Hair follicular keratinocyte (primary cell): ENCODE data around the gene RGR. TPM values are rescaled to one million over a fixed set of nuclear protein-coding genes. Genes with fewer than 3 reads are reported as not detected.

Source experiments
- total RNA-seq: library from RNA; depleted of rRNA; stranded (reverse); fragments of >200 nt; gene quantifications from 2 replicates; pipeline ENCODE4 v1.2.3, GENCODE V29; 2015

RGR gene, protein sequence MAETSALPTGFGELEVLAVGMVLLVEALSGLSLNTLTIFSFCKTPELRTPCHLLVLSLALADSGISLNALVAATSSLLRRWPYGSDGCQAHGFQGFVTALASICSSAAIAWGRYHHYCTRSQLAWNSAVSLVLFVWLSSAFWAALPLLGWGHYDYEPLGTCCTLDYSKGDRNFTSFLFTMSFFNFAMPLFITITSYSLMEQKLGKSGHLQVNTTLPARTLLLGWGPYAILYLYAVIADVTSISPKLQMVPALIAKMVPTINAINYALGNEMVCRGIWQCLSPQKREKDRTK
- not detected in 2 replicates for total RNA-seq

DNA sequence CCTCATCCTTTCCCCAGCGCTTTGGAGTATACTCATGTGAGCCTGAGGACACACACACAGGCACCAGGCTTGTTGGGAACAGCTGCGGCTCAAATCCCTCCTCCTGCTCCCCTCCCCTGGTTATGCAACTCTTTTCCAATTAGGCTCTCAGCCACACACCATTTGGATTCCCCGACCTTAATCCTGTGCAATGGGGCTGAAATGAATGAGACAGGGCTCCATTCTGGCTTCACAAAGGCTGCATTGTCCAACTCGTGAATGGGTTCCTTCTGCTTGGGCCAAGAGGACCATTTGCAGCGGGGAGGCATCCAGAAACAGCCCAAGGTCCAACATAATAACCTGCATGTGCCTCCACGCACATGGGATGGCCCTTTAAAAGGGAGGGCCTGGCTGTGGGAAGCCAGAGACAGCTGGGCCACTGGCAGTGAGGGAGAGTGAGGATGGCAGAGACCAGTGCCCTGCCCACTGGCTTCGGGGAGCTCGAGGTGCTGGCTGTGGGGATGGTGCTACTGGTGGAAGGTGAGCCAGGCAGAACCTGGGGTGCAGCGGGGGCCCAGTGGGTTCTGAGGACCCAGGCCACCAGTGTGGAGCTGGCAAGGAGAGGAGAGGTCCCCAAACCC lies at the start of gene RGR:
TSS of gene RGR (plus strand) at position 403 of the 620 bp plus-strand sequence. CDS start at position 441, 38 bp downstream.

DNA sequence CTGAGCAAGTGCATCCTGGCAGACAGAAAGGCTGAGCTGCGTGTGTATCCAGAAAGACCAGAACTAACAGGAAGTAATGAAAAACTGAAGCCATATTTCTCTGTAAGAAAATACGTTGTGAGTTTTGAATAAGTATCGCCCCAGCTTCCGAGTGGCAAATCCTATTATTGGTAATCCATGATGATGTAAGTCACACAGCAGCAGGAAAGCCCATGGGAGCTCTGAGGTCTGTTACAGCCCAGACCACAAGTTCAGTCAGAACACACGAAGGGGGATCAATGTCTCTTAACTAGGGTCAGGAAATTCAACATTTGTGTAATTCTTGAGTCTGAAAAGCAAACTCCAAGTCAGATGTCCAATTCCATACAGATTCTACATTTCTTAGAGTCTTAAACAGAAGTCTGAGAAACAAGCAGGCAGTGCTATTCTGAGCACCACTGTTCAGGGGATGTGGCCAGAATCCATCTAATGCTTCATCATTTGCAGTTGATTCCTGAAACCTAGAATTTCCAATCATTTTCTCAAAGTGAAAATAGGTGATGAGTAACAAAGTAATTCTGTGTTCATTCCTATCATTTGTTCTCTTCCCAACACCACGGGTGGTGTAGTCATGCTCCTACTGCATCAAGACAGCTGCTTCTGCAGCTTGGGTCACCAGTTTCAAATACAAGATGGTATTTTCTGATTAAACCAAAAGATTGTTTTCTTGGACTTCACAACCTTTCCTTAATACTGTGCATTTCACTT lies 19.3 kb upstream of the RGR start, which contains the start of gene LRIT2:
TSS of gene LRIT2 (minus strand) at position 118 of the 747 bp plus-strand sequence. CDS start at position 94, 24 bp downstream.

DNA sequence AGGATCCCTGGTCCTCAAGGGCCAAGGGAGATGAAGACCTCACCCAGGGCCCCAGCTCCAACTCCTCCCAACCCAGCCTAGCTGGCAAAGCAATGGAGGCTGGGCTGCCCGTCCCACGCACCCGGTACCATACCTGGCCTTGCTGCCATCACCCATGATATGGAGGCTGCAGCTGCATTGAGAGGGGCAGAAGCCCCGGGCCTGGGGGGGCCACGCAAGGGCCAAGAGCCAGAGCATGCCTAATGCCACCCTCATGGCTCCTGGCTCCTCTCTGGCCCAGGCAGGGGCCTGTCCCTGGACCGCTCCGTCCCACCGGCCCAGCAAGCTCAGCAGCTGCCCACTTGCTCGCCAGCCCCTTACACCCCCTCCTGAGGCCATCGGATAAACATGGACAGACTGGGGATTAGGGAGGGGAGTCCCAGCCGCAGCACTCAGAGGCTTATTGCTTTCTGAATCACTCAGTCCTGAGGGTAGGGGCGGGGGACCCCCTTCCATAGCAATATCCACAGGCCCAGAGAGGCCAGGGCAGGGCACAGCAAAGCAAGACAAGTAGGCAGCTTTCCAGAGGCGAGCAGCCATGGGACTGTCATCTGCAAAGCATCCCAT lies 3.6 kb upstream of the RGR start, which contains the start of gene LRIT1:
TSS of gene LRIT1 (minus strand) at position 362 of the 606 bp plus-strand sequence. CDS start at position 255, 107 bp downstream.

Other genes with a start within 250 kb of the RGR start
- gene GHITM, start 105.5 kb upstream of the RGR start, total RNA-seq = 191 and 192 TPM in 2 replicates
- gene GPR15LG, start 71.3 kb upstream of the RGR start, total RNA-seq = 0.99 TPM in 1 of 2 replicates, not detected in the other
- 1.9 and 3.0 TPM in 2 replicates for gene CDHR1, start 50.5 kb upstream of the RGR start, total RNA-seq
- gene LRIT2, start 19.5 kb upstream of the RGR start, total RNA-seq = not detected in 2 replicates
- gene LRIT1, start 3.5 kb upstream of the RGR start, total RNA-seq = not detected in 2 replicates
- gene CCSER2, start 83.5 kb downstream of the RGR start, total RNA-seq = 17.3 and 18.5 TPM in 2 replicates